ENCODE results near the gene DNAJB1. TPM values are rescaled to one million over a fixed set of nuclear protein-coding genes. Genes with fewer than 3 reads are reported as not detected.

The DNAJB1 gene
- total and polyA plus RNA-seq, 2 of the 13 experiments (the other 11 are each of a cell fraction or from before 2014, with no cell fraction given) = 87.5 to 97.3 TPM

GRCh38 chr19:14540741-14541525 lies 22.7 kb upstream of the DNAJB1 start (continued):
- TF ChIP-seq MNT (IDR thresholded peaks at IDR 0.05) = no peak

GRCh38 chr19:14536926-14537692 lies 18.9 kb upstream of the DNAJB1 start:
- Histone ChIP-seq H2AFZ (ENCODE audit: low read length) (no peak overlapping the region), H3K4me1 (ENCODE audit: insufficient read depth, low read length) (peaks cover 25% of the 10 kb centered on the region), H3K4me2 (ENCODE audit: low read depth, low read length) (no peak overlapping the region), H3K9ac (ENCODE audit: insufficient read depth, low read depth, low read length) (no peak overlapping the region), H3K36me3 (replicated peaks in 1 of 2; ENCODE audit: control insufficient read depth in 1 of 2, insufficient read depth in 2 of 2, low read length in 2 of 2) (peaks cover 6 to 13% of the 10 kb centered on the region in 2 experiments; a peak in 3 of 5 replicates), H4K20me1 (ENCODE audit: insufficient read depth, low read length) (peaks cover 3% of the 10 kb centered on the region; the same call in 1 of the 2 replicates), H3K4me3 (replicated peaks in 1 of 3; ENCODE audit: insufficient read depth in 1 of 3, low read depth in 2 of 3, low read length in 3 of 3) (no peak overlapping the region), H3K27me3 (ENCODE audit: control insufficient read depth in 1 of 2, insufficient read depth in 2 of 2, low read length in 2 of 2) (no peaks in the 10 kb centered on the region; a peak in 1 of 5 replicates), H3K27ac (ENCODE audit: extremely low read length, insufficient read depth, low read length) (no peak overlapping the region), H3K9me3 (ENCODE audit: low read length) (no peaks in the 10 kb centered on the region), H3K79me2 (ENCODE audit: insufficient read depth, low read length) (peaks cover 46% of the 10 kb centered on the region)
- FAIRE-seq = no peak
- no TSS peak for BruUV-seq (replicated peaks)
- intact Hi-C loops (cut with micrococcal nuclease; ENCODE audit: unreplicated experiment) = loop anchor here (2.0 kb wide), 1 partner anchor 14 kb away; no protein-coding TSS in a partner anchor
- in situ Hi-C loops (cut with HindIII; ENCODE audit: extremely low pct_ligation_motif_present, low pct_unique_long_range_greater_than_20kb) = no loop called here
- TF ChIP-seq ATF7 (IDR thresholded peaks at IDR 0.05) = no peak
- TF ChIP-seq ATF7 (CRISPR knock-in tag; IDR thresholded peaks at IDR 0.05) = no peak
- TF ChIP-seq MTF1 (CRISPR knock-in tag; IDR thresholded peaks at IDR 0.05) = no peak
- TF ChIP-seq ZNF768 (CRISPR knock-in tag; IDR thresholded peaks at IDR 0.05) = no peak
- TF ChIP-seq SMAD1 (CRISPR knock-in tag; IDR thresholded peaks at IDR 0.05; ENCODE audit: borderline replicate concordance, low read depth) = no peak
- no peak for TF ChIP-seq TAF1 (CRISPR knock-in tag; IDR thresholded peaks at IDR 0.05)
- no peak for TF ChIP-seq U2AF1 (optimal IDR thresholded peaks at IDR 0.05; ENCODE audit: low read depth, low read length)
- TF ChIP-seq CEBPG (CRISPR knock-in tag; IDR thresholded peaks at IDR 0.05) = no peak
- no peak for TF ChIP-seq ZBTB7B (CRISPR knock-in tag; IDR thresholded peaks at IDR 0.05)
- TF ChIP-seq MAF1 (CRISPR knock-in tag; IDR thresholded peaks at IDR 0.05; ENCODE audit: borderline replicate concordance) = no peak
- no peak for TF ChIP-seq TAF15 (IDR thresholded peaks at IDR 0.05; ENCODE audit: low read depth, low read length, poor library complexity, severe bottlenecking)
- no peak for TF ChIP-seq E2F2 (CRISPR knock-in tag; IDR thresholded peaks at IDR 0.05; ENCODE audit: borderline replicate concordance)
- CTCF ChIA-PET (ENCODE audit: low intra/inter-chr PET ratio, low total read pairs) = no interaction called here
- no peak for DNase-seq (ENCODE audit: low spot score)
- WGBS (ENCODE audit: low lambda C conversion rate) = 76% methylated on average over 24 of the region's 24 CpGs
- POLR2A ChIA-PET = interaction anchor here (0.8 to 7.1 kb wide), 5 partner anchors 15 to 35 kb away, joined by 3 to 36 read pairs (median 4); partner anchors contain the start of genes DNAJB1 and NDUFB7
- no peak; the same call in 2 of the 3 replicates for ATAC-seq
